Activated CD4-positive, alpha-beta T cell treated with anti-CD3 and anti-CD28 coated beads for 4 hours (primary cell): ENCODE results near the gene GEMIN2.
"Not testable (repeated sequence)": the region's sequence is repeated elsewhere in the genome, so short reads cannot be mapped to it uniquely, and the experiment has no call there.

Source experiments
- DNase-seq, 2 donors: peaks; one replicate each; pipeline ENCODE4 v3.0.0-alpha.2; 2020

The GEMIN2 gene, protein sequence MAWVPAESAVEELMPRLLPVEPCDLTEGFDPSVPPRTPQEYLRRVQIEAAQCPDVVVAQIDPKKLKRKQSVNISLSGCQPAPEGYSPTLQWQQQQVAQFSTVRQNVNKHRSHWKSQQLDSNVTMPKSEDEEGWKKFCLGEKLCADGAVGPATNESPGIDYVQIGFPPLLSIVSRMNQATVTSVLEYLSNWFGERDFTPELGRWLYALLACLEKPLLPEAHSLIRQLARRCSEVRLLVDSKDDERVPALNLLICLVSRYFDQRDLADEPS

GRCh38 chr14:39114073-39114838 is at the start of gene GEMIN2:
TSS of gene GEMIN2 (plus strand) at chr14:39114323. CDS start at chr14:39114339, 16 bp downstream.
- peak; percentile 93 for DNase-seq

- DNase-seq: not testable (repeated sequence)
These were observed 44.8 kb upstream of the GEMIN2 start for GRCh38 chr14:39069169-39069805.

- no peak for DNase-seq
These were observed 44.2 kb upstream of the GEMIN2 start for GRCh38 chr14:39069923-39070322.

GRCh38 chr14:39071096-39071495 is 43.0 kb upstream of the GEMIN2 start:
- DNase-seq: no peak

DNA sequence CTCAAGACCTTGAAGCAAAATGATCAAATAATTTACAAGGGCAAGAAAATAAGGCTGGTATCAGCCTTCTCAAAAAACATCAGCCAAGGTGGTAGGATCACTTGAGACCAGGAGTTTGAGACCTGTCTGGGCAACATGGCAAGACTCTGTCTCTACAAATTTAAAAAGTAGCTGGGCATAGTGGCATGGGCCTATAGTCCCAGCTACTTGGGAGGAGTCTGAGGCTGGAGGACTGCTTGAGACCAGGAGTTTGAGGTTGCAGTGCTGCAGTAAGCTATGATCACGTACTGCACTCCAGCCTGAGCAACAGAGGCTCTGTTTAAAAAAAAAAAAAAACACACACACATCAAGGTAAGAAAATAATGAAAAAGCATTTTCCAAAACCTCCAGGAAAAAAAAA is 33.2 kb upstream of the GEMIN2 start:
- DNase-seq: no peak

GRCh38 chr14:39083127-39083526 is 31.0 kb upstream of the GEMIN2 start:
- DNase-seq: no peak

GRCh38 chr14:39085933-39086332 is 28.2 kb upstream of the GEMIN2 start:
- no peak for DNase-seq

DNA sequence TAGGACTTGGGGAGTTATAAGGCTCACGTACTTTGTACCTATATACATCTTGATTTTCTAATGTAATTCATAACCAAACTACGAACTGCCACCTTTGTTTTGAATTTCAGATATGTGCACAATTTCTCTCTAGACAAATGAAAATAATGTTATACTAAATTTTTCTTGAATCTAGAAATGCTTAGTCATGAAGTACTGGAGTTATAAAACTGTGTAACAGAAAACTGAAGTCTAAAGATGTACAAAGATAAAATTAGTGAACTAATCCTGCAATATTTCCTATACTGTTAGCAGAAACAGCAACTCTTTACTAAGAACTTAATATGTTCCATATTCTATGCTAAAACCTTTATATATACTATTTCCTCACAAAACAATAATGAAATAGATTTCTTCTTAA is 26.6 kb upstream of the GEMIN2 start:
- DNase-seq: no peak

GRCh38 chr14:39090548-39091111 is 23.5 kb upstream of the GEMIN2 start:
- no peak for DNase-seq

GRCh38 chr14:39091716-39092115 is 22.4 kb upstream of the GEMIN2 start:
- DNase-seq: no peak

DNA sequence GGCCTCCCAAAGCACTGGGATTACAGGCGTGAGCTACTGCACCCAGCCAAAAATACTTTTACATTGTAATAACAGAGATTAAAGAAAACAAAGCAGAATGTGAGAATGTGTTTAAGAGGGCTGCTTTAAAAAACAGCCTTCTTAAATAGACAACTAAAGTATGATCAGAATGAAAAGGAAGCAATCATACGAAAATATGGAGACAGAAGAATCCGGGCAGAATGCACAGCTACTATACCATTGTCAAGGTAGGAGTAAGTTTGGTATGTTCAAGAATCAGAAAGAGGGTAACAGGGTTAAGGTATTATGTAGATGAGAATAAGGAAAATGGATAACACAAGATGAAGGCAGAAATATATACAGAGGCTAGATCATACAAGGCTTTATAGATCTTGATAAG is 19.6 kb upstream of the GEMIN2 start:
- DNase-seq: no peak

DNA sequence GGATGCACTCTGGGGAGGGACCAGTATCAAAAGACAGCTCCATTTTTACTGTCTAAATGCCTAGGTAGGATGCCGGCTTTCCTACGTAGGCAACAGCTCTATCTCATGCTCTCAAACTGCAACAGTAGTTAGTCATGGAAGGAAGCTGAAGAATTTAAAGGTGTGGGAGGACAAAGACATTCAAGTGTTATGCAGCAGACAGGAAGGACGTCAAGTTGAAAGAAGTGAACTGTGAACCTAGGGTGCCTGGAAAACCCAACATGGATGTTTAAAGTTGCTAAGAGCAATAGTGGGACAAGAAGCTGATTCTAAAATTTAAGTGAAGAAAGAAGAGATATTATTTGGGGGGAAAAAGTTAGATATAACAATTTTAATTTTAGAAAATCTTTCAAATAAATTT is 17.0 kb upstream of the GEMIN2 start:
- peak in 1 of 2 donors; percentile 16 for DNase-seq

DNA sequence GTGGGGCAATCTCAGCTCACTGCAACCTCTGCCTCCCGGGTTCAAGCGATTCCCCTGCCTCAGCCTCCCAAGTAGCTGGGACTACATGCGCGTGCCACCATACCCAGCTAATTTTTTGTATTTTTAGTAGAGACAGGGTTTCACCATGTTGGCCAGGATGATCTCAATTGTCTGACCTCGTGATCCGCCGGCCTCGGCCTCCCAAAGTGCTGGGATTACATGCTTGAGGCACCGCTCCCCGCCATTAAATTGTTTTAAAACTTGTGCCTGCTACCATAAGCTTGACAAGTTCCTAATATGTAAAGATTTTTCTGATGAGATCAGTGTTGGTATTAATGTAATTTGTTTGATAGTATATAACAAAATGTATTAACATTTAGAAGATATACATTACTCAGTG is 14.9 kb upstream of the GEMIN2 start:
- DNase-seq: not testable (repeated sequence)

DNA sequence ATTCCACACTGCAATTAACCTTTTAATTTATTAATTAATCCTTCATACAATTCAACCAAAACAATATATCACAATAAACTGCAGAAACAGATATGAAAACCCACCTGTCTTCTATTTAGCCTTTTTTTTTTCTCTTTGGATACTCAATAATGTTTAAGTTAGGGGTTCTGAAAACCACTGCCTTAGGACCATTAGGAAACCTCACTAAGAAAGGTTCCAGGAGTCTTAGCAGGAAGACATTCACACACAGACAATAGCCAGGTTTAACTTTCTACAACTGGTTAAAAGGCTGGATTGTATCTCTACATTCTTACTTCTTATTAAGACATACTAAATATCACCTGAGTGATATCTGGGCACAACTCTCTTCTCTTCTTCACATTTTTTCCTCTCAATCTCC is 14.4 kb upstream of the GEMIN2 start:
- DNase-seq: no peak

DNA sequence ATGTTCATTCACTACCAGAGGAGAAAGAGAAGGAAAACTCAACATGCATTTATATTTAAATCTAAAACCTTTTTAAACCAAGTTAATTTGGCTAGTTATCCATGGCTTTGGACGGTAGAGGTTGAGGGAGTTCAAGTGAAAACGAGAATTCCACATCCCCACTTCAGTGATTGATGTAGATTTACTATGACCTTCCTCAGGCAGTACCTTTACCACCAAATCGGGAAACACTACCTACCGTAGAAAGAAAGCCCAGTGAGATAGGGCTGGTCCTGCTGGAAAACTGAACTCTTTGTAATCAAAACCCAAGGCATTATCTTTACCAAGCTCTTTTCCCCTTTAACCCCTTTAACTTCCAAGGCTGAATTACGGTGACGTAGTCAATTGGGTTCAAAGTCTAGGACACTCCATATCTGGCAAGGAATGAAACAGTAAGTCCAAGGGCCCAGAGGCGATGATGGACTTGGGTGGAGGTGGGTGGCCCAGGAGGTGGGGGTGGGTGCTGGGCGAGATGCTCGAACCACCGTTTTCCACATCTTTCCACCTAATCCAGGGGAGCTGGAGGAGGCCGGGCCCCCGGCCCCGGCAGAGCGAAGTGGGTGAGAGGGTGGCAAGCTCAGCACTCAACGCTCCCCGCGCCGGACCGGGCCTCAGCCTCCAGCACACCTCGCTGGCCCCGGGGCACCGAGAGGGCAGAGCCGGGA is 11.7 kb upstream of the GEMIN2 start:
- DNase-seq: peak in 1 of 2 donors; percentile 7

GRCh38 chr14:39102969-39103957 is 10.9 kb upstream of the GEMIN2 start, which contains the start of gene SEC23A:
TSS of gene SEC23A (minus strand) at chr14:39103235. CDS start at chr14:39096118, 7,117 bp downstream.
- DNase-seq: peak; percentile 76 to 78

GRCh38 chr14:39104078-39104801 is 9.9 kb upstream of the GEMIN2 start:
- DNase-seq: not testable (repeated sequence)

GRCh38 chr14:39107591-39107996 is 6.5 kb upstream of the GEMIN2 start:
- no peak for DNase-seq

DNA sequence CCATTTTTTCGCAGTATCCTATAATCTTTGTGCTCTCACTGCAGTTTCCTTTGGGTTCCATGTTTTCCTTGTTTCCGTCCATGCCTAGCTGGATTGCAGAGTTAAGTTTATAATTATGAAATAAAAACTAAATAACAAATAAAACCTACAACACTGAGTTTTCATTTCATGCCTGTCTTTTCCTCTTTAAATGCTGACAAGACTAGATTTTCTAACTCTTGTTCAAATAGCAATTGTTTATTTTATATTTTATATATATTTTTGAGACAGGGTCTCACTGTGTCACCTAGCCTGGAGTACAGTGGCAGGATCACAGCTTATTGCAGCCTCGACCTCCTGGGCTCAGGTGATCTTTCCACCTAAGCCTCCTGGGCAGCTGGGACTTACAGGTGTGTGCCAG is 5.3 kb upstream of the GEMIN2 start:
- DNase-seq: no peak

DNA sequence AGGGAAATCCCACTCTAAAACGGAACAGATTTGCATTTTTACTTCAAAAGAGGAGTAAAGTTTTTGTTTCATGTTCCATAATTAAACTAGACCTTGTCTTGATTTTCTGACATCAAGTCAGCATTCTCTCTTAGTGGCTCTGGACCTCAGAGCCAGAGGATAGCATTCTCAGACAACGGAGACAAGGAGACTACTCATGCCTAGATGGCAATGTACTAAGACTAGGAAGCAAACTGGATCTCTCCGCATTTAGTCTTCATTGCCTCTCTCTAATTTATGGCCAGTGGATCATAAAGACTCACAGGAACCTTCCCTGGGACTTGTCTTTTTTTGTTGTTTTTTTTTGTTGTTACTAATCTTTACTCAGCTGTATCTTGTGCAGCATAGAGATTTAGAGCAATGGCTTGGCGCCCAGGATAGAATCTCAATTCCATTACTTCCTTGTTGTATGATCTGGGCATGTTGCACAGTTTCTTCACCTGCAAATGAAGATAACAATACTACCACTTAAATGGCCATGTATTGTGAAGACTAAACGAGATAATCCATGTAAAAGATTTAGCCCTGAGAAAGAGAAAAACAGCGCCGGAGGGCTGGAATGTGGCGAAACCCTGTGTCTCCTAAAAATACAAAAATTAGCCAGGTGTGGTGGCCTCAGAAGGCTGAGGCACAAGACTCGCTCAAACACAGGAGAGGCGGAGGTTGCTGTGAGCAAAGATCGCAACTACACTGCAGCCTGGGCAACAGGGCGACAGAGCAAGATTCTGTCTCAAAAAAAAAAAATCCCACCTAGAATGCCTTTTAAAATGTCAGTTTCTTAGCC is 4.0 kb upstream of the GEMIN2 start:
- no peak for DNase-seq
